ENCODE results near the gene TMEM101. TPM values are rescaled to one million over a fixed set of nuclear protein-coding genes. Genes with fewer than 3 reads are reported as not detected.

Gene TMEM101
- total and polyA plus RNA-seq, 2 of the 8 experiments (the other 6 are each of a cell fraction or from before 2014, with no cell fraction given): 16.1 to 44.7 TPM

GRCh38 chr17:44012391-44012790 lies 2.4 kb downstream of the TMEM101 start:
- H4K20me1 ChIP-seq (replicated peaks in 1 of 2; ENCODE audit: control insufficient read depth in 1 of 2, insufficient read depth in 2 of 2, low read length in 2 of 2): peaks cover 2 to 4% of the 10 kb centered on the region in 2 experiments
- H3K79me1 ChIP-seq (ENCODE audit: low read depth, low read length): no peaks in the 10 kb centered on the region; the same call in 1 of the 2 replicates
- no peak overlapping the region for H3K4ac ChIP-seq (replicated peaks; ENCODE audit: insufficient read length, low read depth, low read length)
- no peaks in the 10 kb centered on the region for H3K27me3 ChIP-seq (replicated peaks in 1 of 4; ENCODE audit: control insufficient read depth in 3 of 4, extremely low read depth in 1 of 4, insufficient read depth in 3 of 4, low read length in 3 of 4)
- ChIA-PET POLR2A (ENCODE audit: partially characterized antibody) (interaction anchor here (0.6 to 1.6 kb wide), 3 partner anchors 9 to 54 kb away, joined by 3 to 7 read pairs (median 5); partner anchors contain the start of gene LSM12), CTCF (ENCODE audit: partially characterized antibody) (interaction anchor here (1.1 to 2.8 kb wide), 6 partner anchors 11 to 105 kb away, joined by 4 to 10 read pairs (median 6); no protein-coding TSS in a partner anchor)
- WGBS, 2 experiments (ENCODE audit: extremely low coverage in 1 of 2, insufficient coverage in 1 of 2, insufficient read length in 1 of 2, insufficient replicate concordance in 2 of 2, low coverage in 1 of 2, low lambda C conversion rate in 2 of 2, missing lambda C conversion rate in 1 of 2): 94% methylated on average over 3 of the region's 3 CpGs; no CpG with 5 or more reads in 1 of the 2 experiments
- no peak overlapping the region for H2BK20ac ChIP-seq (ENCODE audit: low read length)
- no peak overlapping the region for H3K9ac ChIP-seq (replicated peaks in 1 of 4; ENCODE audit: extremely low read depth in 1 of 4, low read depth in 3 of 4, low read length in 3 of 4)
- H4K8ac ChIP-seq (ENCODE audit: extremely low read depth, insufficient read depth, low read length): no peak overlapping the region
- no peak overlapping the region for H3K4me3 ChIP-seq (ENCODE audit: extremely low read depth in 1 of 4, insufficient read depth in 2 of 4, low read depth in 3 of 4, low read length in 4 of 4)
- no peak overlapping the region for H4K91ac ChIP-seq (replicated peaks; ENCODE audit: insufficient read length, low read length)
- H2AK5ac ChIP-seq (ENCODE audit: low read depth, low read length): no peak overlapping the region
- H3K23me2 ChIP-seq (ENCODE audit: low read depth, low read length): peaks cover 7% of the 10 kb centered on the region
- no peak overlapping the region for H3K27ac ChIP-seq (ENCODE audit: low read depth, low read length)
- no peak overlapping the region for H2BK120ac ChIP-seq (replicated peaks; ENCODE audit: low read depth, low read length)
- no peak overlapping the region for H2AFZ ChIP-seq (ENCODE audit: low read length)
- no peak overlapping the region for H3K23ac ChIP-seq (ENCODE audit: insufficient read length)
- no peak overlapping the region for H3K14ac ChIP-seq (ENCODE audit: insufficient read length)
- H3K36me3 ChIP-seq (ENCODE audit: control insufficient read depth in 2 of 4, insufficient read depth in 4 of 4, low read length in 3 of 4): peaks cover 0 to 3% (median 1%) of the 10 kb centered on the region in 4 experiments; a peak in 2 of 8 replicates
- H3K9me3 ChIP-seq (ENCODE audit: insufficient read depth in 2 of 2, low read depth in 1 of 2, low read length in 1 of 2): no peaks in the 10 kb centered on the region
- no peak overlapping the region for H3K56ac ChIP-seq (replicated peaks; ENCODE audit: insufficient read length, low read depth, low read length)
- H3K4me2 ChIP-seq (ENCODE audit: insufficient read depth in 1 of 2, low read depth in 2 of 2, low read length in 2 of 2): no peak overlapping the region
- DNase-seq (ENCODE audit: low read depth in 1 of 2, low spot score in 2 of 2) (no peak), FAIRE-seq (no peak)
- no peak overlapping the region for H2BK5ac ChIP-seq (ENCODE audit: low read depth, low read length)
- H3K4me1 ChIP-seq (replicated peaks in 1 of 4; ENCODE audit: control insufficient read depth in 3 of 4, insufficient read depth in 4 of 4, low read length in 3 of 4): peaks cover 2 to 11% (median 8%) of the 10 kb centered on the region in 4 experiments
- H2BK15ac ChIP-seq (ENCODE audit: low read length): no peak overlapping the region
- TF ChIP-seq CREB1 (IDR thresholded peaks at IDR 0.05): no peak
- no peak for TF ChIP-seq SIN3A (conservative IDR thresholded peaks at IDR 0.05 in 1 of 2, IDR thresholded peaks at IDR 0.05 in 1 of 2; ENCODE audit: low read depth in 1 of 2, low read length in 2 of 2)
- no peak for TF ChIP-seq CBX5 (IDR thresholded peaks at IDR 0.05; ENCODE audit: low read depth, low read length)
- no peak for TF ChIP-seq SP1 (IDR thresholded peaks at IDR 0.05; ENCODE audit: low read depth, low read length)
- no peak for TF ChIP-seq SIX5 (IDR thresholded peaks at IDR 0.05; ENCODE audit: low read depth, low read length)
- no peak for TF ChIP-seq JUND (IDR thresholded peaks at IDR 0.05; ENCODE audit: low read length)
- TF ChIP-seq BRCA1 (IDR thresholded peaks at IDR 0.05; ENCODE audit: low read depth, low read length): no peak
- TF ChIP-seq GABPA (IDR thresholded peaks at IDR 0.05; ENCODE audit: borderline replicate concordance, insufficient read depth, low read length): no peak
- no peak for TF ChIP-seq CBX8 (IDR thresholded peaks at IDR 0.05; ENCODE audit: borderline replicate concordance, low read depth, low read length)
- H2BK12ac ChIP-seq (ENCODE audit: low read depth, low read length): no peak overlapping the region
- no peak overlapping the region for H4K5ac ChIP-seq (ENCODE audit: insufficient read length, low read depth, low read length)
- H3K18ac ChIP-seq (ENCODE audit: extremely low read depth, low read length): no peak overlapping the region
- H3K79me2 ChIP-seq (ENCODE audit: control insufficient read depth in 1 of 2, insufficient read depth in 2 of 2, low read length in 2 of 2): no peaks in the 10 kb centered on the region

Measured in H1 (cell line).